GM19438 (cell line): Measurements from ENCODE around the gene ING4.

ENCODE experiments used
- ATAC-seq: cut with Tn5 transposase; IDR thresholded peaks from one replicate; pipeline ENCODE4 v1.9.1; 2021; ENCODE audit warnings: low read depth; ENCODE audit not compliant: unreplicated experiment

ING4 gene

GRCh38 chr12:6688999-6689882 is 26.3 kb upstream of the ING4 start, which contains the start of gene ZNF384:
Gene ZNF384 (minus strand): TSS chr12:6689375. CDS start chr12:6679520, 9,855 bp downstream.
- ATAC-seq: peak; percentile 87

DNA sequence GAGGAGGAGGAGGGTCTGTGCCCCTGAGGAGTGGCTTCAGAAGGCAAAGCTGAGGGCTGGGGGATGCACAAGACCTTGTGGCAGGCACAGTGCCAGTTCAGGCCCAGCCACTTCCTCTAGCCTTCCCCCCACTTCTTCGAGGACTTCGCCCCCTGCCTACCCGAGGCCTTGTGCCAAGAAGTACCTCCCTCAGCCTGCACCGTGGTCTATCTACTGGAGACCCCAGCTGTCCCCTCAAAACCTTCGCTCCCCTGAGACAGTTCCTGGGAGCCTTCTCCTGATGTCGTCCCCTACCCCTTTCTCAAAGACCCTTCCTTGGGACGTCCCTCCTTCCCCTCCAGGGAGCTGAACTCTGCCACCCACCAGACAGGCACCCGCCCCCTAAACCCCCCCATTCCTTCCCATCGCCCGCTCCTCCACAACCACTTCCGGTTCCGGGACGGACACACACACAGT is 25.7 kb upstream of the ING4 start:
- no peak for ATAC-seq

GRCh38 chr12:6685814-6686213 is 22.9 kb upstream of the ING4 start:
- no peak for ATAC-seq

DNA sequence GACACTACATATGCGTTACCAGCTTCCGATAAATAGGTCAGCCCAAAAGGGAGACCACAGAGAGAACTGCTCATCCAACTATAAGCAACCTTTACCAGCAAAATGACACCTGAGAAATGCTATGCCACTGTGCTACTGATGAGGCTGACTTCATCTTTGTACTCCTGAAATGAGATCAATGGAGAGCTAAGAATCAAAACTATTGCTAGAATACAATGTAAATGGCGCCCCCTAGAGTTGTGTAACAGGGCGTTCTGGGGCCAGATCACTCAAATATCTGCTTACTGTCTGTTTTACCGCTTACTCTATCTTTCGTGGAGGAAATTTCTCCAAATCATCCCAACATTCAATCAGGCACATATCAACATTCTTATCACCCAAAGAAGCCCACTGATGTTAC is 21.7 kb upstream of the ING4 start:
- no peak for ATAC-seq

- no peak for ATAC-seq
These were observed 14.0 kb upstream of the ING4 start for GRCh38 chr12:6676962-6677361.

DNA sequence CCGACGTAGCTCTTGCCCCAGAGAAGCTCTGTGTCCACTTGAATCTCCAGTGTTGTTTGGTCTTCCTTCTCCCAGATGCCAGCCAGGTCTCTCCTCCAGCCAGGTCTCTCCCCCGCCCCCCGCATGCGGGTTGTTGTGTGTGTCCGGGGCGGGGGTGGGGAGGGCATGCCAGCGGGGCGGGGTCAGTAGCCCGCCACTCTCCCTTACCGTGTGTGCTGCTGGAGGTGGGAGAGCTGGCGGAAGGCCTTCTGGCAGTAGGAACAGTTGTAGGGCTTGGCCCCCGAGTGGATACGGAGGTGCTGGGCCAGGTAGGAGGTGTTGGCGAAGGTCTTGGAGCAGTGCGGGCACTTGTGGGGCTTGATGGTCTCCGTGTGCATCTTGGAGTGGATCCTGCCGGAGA is 9.2 kb upstream of the ING4 start:
- ATAC-seq: no peak

- ATAC-seq: no peak
These were observed 4.8 kb upstream of the ING4 start for GRCh38 chr12:6667559-6668210.

DNA sequence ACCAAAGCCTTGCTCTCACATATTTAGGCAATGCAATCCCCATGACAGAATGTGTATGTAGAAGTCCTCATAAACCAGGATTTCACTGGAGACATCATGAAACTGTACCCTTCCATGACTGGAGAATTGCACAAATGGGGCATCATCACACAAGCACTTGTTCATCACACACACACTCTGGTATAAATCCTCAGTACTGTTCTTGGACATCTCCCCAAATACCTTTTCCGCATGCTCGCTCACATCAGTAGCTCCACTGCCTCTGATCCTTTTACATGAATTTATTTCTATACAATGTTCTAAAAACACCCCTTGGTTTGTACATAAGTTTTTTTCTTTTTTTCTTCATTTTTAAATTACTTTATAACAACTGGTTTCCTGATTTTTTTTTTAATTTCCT is 3.3 kb upstream of the ING4 start:
- no peak for ATAC-seq

- no peak for ATAC-seq
These were observed 2.0 kb upstream of the ING4 start for GRCh38 chr12:6664902-6665301.

DNA sequence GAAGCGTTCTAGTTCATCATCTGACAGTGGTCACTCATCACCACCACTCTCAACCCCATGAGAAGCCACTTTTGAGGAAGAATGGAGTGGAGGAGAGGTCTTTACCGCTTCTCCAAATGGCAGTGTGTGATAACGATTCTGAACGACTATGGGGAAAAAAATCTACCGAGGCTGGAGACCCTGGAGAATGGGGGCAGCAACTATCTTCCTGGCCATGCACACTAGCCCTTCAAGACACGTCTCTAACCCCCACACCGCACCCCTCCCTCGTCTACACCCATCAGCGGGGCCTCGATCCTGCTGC is 365 bp downstream of the ING4 start:
- ATAC-seq: no peak

DNA sequence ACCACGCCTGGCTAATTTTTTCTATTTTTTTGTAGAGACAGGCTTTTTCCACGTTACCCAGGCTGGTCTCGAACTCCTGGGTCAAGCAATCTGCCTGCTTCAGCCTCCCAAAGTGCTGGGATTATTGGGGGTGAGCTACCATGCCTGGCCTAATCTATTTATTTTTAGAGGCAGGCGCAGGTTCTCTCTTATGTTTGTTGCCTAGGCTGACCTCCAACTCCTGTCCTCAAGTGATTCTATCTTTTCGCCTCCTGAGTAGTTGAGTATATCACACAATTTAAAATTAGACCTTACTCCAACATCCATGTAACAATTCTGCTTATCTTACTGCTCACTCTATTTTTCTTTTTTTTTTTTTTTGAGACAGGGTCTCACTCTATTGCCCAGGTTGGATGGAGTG is 8.9 kb downstream of the ING4 start:
- ATAC-seq: no peak

DNA sequence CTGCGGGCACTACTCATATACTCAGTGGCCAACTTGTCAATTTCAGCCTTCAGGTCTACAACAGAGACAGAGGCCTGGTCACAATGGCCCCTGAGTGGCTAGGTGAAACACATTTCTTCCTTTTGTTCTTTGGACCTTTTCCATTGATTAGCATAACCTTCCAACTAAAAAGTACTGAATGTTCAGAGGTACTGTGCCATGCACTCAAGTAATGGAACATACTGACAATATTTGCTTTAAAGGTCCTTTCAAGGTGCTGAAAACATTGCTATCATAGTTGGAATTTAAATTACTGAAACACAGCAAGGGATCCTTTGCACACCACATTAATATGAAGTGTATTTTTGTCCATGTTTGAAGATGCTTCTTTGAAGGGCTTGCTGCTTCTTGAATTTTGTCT is 9.6 kb downstream of the ING4 start:
- ATAC-seq: no peak

DNA sequence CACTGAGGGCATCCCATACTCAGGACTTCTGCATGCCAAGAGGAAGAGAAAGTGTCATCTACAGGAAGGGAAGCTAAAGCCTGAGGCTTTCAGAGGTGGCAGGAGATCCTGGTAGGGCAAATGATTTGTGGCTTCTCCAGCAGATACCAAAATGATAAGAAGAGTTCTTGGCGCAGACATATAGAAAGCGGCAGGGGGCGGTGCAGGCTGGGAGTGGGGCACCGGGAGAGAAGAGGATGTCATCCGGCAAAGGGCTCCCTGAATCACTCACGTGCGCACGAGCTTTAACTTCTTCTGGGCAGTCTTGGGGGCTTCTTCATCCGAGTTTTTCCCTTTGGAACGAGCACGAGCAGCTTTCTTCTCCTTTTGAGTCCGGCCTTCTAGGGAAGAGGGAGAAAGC is 10.5 kb downstream of the ING4 start:
- ATAC-seq: no peak

DNA sequence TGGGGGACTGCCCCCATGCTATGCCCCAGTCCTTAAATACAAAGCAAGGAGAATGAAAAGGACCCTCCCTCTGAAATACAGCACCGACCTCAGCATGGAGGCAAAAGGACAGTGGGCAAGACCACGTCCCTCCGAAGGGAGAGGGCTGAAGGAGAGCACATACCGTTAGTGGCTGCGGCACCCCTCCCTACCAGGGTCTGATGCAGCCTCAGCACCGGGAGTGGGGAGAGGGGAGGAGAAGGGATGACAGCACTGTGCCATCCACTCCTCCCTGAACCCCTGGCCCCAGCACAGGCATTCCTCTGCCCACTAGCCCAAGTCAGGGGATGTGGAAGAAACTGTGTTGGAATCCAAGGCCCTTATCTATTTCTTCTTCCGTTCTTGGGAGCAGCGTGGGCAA is 12.1 kb downstream of the ING4 start:
- ATAC-seq: no peak

- ATAC-seq: peak; percentile 66
These were observed 15.8 kb downstream of the ING4 start, which contains the start of gene ACRBP for GRCh38 chr12:6647083-6647604. Gene ACRBP (minus strand): TSS chr12:6647432. CDS start chr12:6647366, 66 bp downstream.

GRCh38 chr12:6646276-6647082 is 16.4 kb downstream of the ING4 start:
- peak; percentile 30 for ATAC-seq

- ATAC-seq: no peak
These were observed 18.0 kb downstream of the ING4 start for GRCh38 chr12:6644903-6645302.

- no peak for ATAC-seq
These were observed 18.7 kb downstream of the ING4 start for GRCh38 chr12:6644257-6644596.

GRCh38 chr12:6643569-6644256 is 19.2 kb downstream of the ING4 start:
- ATAC-seq: no peak

GRCh38 chr12:6641131-6641530 is 21.8 kb downstream of the ING4 start:
- ATAC-seq: no peak
